Neural progenitor cell (in vitro differentiated cells): ENCODE results near the gene GLIPR1L2.

Source experiments
- EZH2 ChIP-seq: fragments of 200-600 bp; sonication (generic); IDR thresholded peaks from 2 replicates; pipeline ENCODE4 v1.6.1; 2017; ENCODE audit warnings: antibody characterized with exemption, mild to moderate bottlenecking, moderate library complexity
- TF ChIP-seq, protein P1 (sequence below): fragments of 200-600 bp; sonication (generic); IDR thresholded peaks from 2 replicates; pipeline ENCODE4 v1.5.1; 2017; ENCODE audit warnings: antibody characterized with exemption, mild to moderate bottlenecking

GRCh38 chr12:75439930-75440329 is 49.0 kb downstream of the GLIPR1L2 start:
- TF ChIP-seq, protein P1, sequence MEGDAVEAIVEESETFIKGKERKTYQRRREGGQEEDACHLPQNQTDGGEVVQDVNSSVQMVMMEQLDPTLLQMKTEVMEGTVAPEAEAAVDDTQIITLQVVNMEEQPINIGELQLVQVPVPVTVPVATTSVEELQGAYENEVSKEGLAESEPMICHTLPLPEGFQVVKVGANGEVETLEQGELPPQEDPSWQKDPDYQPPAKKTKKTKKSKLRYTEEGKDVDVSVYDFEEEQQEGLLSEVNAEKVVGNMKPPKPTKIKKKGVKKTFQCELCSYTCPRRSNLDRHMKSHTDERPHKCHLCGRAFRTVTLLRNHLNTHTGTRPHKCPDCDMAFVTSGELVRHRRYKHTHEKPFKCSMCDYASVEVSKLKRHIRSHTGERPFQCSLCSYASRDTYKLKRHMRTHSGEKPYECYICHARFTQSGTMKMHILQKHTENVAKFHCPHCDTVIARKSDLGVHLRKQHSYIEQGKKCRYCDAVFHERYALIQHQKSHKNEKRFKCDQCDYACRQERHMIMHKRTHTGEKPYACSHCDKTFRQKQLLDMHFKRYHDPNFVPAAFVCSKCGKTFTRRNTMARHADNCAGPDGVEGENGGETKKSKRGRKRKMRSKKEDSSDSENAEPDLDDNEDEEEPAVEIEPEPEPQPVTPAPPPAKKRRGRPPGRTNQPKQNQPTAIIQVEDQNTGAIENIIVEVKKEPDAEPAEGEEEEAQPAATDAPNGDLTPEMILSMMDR: no peak
- no peak for TF ChIP-seq EZH2
